HepG2 (cell line): Measurements from ENCODE around the gene SART1. TPM values are rescaled to one million over a fixed set of nuclear protein-coding genes. Genes with fewer than 3 reads are reported as not detected.

ENCODE experiments used
- ARNTL ChIP-seq: sonication (generic); formaldehyde crosslinking; IDR thresholded peaks from 2 replicates; pipeline ENCODE4 v1.4.0; 2020; ENCODE audit warnings: mild to moderate bottlenecking, missing genetic modification reagents
- ASH2L ChIP-seq: fragments of 300-600, 200-600 bp; sonication (generic); IDR thresholded peaks from 2 replicates; pipeline ENCODE4 v1.7.0; 2017; ENCODE audit warnings: low read depth, mild to moderate bottlenecking, moderate library complexity, mixed read lengths, low read length; ENCODE audit not compliant: insufficient read length
- BHLHE40 ChIP-seq: IDR thresholded peaks from 2 replicates; pipeline ENCODE4 v1.6.1; 2011; ENCODE audit warnings: low read length, improper control_type of control experiment
- CTCF ChIP-seq: sonication (generic); formaldehyde crosslinking; IDR thresholded peaks from 2 replicates; pipeline ENCODE4 v1.5.0; 2020; ENCODE audit warnings: mild to moderate bottlenecking, missing genetic modification reagents, moderate library complexity
- HCFC1 ChIP-seq: fragments of 150-350 bp; IDR thresholded peaks from 2 replicates; pipeline ENCODE4 v1.6.1; 2014; ENCODE audit warnings: low read depth, low read length
- HNF1B ChIP-seq: sonication (generic); formaldehyde crosslinking; IDR thresholded peaks from 2 replicates; pipeline ENCODE4 v1.5.1; 2020; ENCODE audit warnings: mild to moderate bottlenecking, moderate library complexity, missing genetic modification reagents
- MED8 ChIP-seq: sonication (generic); formaldehyde crosslinking; IDR thresholded peaks from 2 replicates; pipeline ENCODE4 v1.8.1; 2023; ENCODE audit warnings: mild to moderate bottlenecking, missing genetic modification reagents; ENCODE audit not compliant: insufficient replicate concordance
- MEF2D ChIP-seq: sonication (generic); formaldehyde crosslinking; IDR thresholded peaks from 2 replicates; pipeline ENCODE4 v1.5.1; 2020; ENCODE audit warnings: mild to moderate bottlenecking, missing genetic modification reagents
- MZF1 ChIP-seq: sonication (generic); formaldehyde crosslinking; IDR thresholded peaks from 2 replicates; pipeline ENCODE4 v1.8.1; 2023; ENCODE audit warnings: mild to moderate bottlenecking, missing genetic modification reagents, borderline replicate concordance
- NCOA2 ChIP-seq: sonication (generic); formaldehyde crosslinking; IDR thresholded peaks from 2 replicates; pipeline ENCODE4 v1.8.0; 2022; ENCODE audit warnings: inconsistent platforms
- NFKB2 ChIP-seq: sonication (generic); formaldehyde crosslinking; IDR thresholded peaks from 2 replicates; pipeline ENCODE4 v1.4.0; 2020; ENCODE audit warnings: missing genetic modification reagents, borderline replicate concordance
- PHF8 ChIP-seq: sonication (generic); formaldehyde crosslinking; IDR thresholded peaks from 2 replicates; pipeline ENCODE4 v1.5.0; 2020; ENCODE audit warnings: missing genetic modification reagents
- POLR2A ChIP-seq, 2 experiments: IDR thresholded peaks; 2 replicates each; pipeline ENCODE4 v1.6.1; 2011; ENCODE audit warnings: low read depth in 2 of 2, low read length in 2 of 2, mild to moderate bottlenecking in 1 of 2, moderate library complexity in 1 of 2; ENCODE audit not compliant: insufficient read depth in 1 of 2
- PRDM10 ChIP-seq: sonication (generic); formaldehyde crosslinking; IDR thresholded peaks from 2 replicates; pipeline ENCODE4 v1.4.0; 2020; ENCODE audit warnings: low read depth, missing genetic modification reagents
- RERE ChIP-seq: IDR thresholded peaks from 2 replicates; pipeline ENCODE4 v1.6.1; 2016; ENCODE audit warnings: low read depth, missing genetic modification reagents, missing compliant biosample characterization
- TEAD3 ChIP-seq: optimal IDR thresholded peaks from 2 replicates; pipeline ENCODE3; 2016; ENCODE audit warnings: borderline replicate concordance
- ZNF296 ChIP-seq: sonication (generic); formaldehyde crosslinking; conservative IDR thresholded peaks from 2 replicates; pipeline ENCODE4 v1.5.0; 2020; ENCODE audit warnings: mild to moderate bottlenecking, missing genetic modification reagents
- ZNF878 ChIP-seq: sonication (generic); formaldehyde crosslinking; IDR thresholded peaks from 2 replicates; pipeline ENCODE4 v1.8.1; 2023; ENCODE audit warnings: mild to moderate bottlenecking, missing genetic modification reagents, moderate library complexity
- polyA plus RNA-seq, 8 experiments: library from polyadenylated mRNA; depleted of rRNA in 3 of 8; stranded (reverse) in 7 of 8; unstranded in 1 of 8; fragments of >200 nt; fragmentation: Illumina TruSeq in 4 of 8; extraction: Trizol in 4 of 8; gene quantifications; 2 replicates each; pipeline versions ENCODE4 v1.2.1 to v1.2.3, GENCODE V29; 2011 to 2016; ENCODE audit warnings: low read depth in 4 of 8, missing spikeins in 1 of 8, mixed read lengths in 1 of 8; ENCODE audit not compliant: insufficient read depth in 1 of 8
- total RNA-seq, 5 experiments: library from RNA; depleted of rRNA; stranded (reverse); fragments of >200 nt; fragmentation: Illumina TruSeq; extraction: Trizol; gene quantifications; 2 replicates each; pipeline ENCODE4 v1.2.3, GENCODE V29; 2016; ENCODE audit warnings: low read depth in 1 of 5

Gene SART1
- total and polyA plus RNA-seq, 2 of the 13 experiments (the other 11 are each of a cell fraction or from before 2014, with no cell fraction given): 11.3 to 22.5 TPM

GRCh38 chr11:65947133-65947532 is 14.4 kb upstream of the SART1 start (continued):
- TF ChIP-seq RERE (CRISPR knock-in tag) (no peak), MED8 (CRISPR knock-in tag) (no peak), ZNF296 (CRISPR knock-in tag) (no peak), ZNF878 (CRISPR knock-in tag) (no peak), HNF1B (CRISPR knock-in tag) (peak; percentile 38; the same call in 1 of the 2 replicates), PHF8 (CRISPR knock-in tag) (peak; percentile 16; the same call in 1 of the 2 replicates), CTCF (peak; percentile 52), NCOA2 (CRISPR knock-in tag) (no peak), HCFC1 (no peak), MEF2D (no peak), ASH2L (no peak), ARNTL (CRISPR knock-in tag) (no peak), MZF1 (CRISPR knock-in tag) (no peak), BHLHE40 (no peak), TEAD3 (no peak), POLR2A (IDR thresholded peaks at IDR 0.05; ENCODE audit: insufficient read depth in 1 of 2, low read depth in 2 of 2, low read length in 2 of 2) (no peak), PRDM10 (CRISPR knock-in tag) (no peak), NFKB2 (no peak)
